Measurements from ENCODE around the gene UBE2D3.

The UBE2D3 gene

GRCh38 chr4:102775805-102776204 lies 51.5 kb downstream of the UBE2D3 start:
- H3K27ac ChIP-seq: no peak overlapping the region
- no peak for TF ChIP-seq CTCF (conservative IDR thresholded peaks at IDR 0.05)

GRCh38 chr4:102774254-102774653 lies 53.1 kb downstream of the UBE2D3 start:
- H3K27ac ChIP-seq: no peak overlapping the region
- TF ChIP-seq CTCF (conservative IDR thresholded peaks at IDR 0.05): no peak

GRCh38 chr4:102772738-102773340 lies 54.5 kb downstream of the UBE2D3 start:
- H3K27ac ChIP-seq: no peak overlapping the region
- TF ChIP-seq CTCF (conservative IDR thresholded peaks at IDR 0.05): no peak

GRCh38 chr4:102764901-102765300 lies 62.5 kb downstream of the UBE2D3 start:
- TF ChIP-seq CTCF (conservative IDR thresholded peaks at IDR 0.05): no peak
- no peak overlapping the region for H3K27ac ChIP-seq

- TF ChIP-seq CTCF (conservative IDR thresholded peaks at IDR 0.05): no peak
- H3K27ac ChIP-seq: no peak overlapping the region
Measured at GRCh38 chr4:102761906-102762305, 65.4 kb downstream of the UBE2D3 start.

GRCh38 chr4:102761296-102761701 lies 66.1 kb downstream of the UBE2D3 start:
- TF ChIP-seq CTCF (conservative IDR thresholded peaks at IDR 0.05): no peak
- peak overlapping the region; percentile 71 for H3K27ac ChIP-seq

GRCh38 chr4:102760645-102761295 lies 66.6 kb downstream of the UBE2D3 start, which contains the start of gene MANBA:
Gene MANBA, minus strand, starts transcription at chr4:102760968. Its CDS starts 74 bp downstream, at chr4:102760894.
- peak within 1 kb of the TSS; percentile 71 for H3K27ac ChIP-seq
- TF ChIP-seq CTCF (conservative IDR thresholded peaks at IDR 0.05): no peak
